GM23248 (cell line): ENCODE results near the gene NUDT6.
"Not testable (repeated sequence)": the region's sequence is repeated elsewhere in the genome, so short reads cannot be mapped to it uniquely, and the experiment has no call there.

Experiments
- EZH2 ChIP-seq: fragments of 200-600 bp; sonication (generic); IDR thresholded peaks from 2 replicates; pipeline ENCODE4 v1.6.1; 2018; ENCODE audit warnings: antibody characterized with exemption, mild to moderate bottlenecking; ENCODE audit not compliant: insufficient read depth, poor library complexity, severe bottlenecking
- EZH2phosphoT487 ChIP-seq: fragments of 200-600 bp; sonication (generic); IDR thresholded peaks from 2 replicates; pipeline ENCODE4 v1.6.1; 2018; ENCODE audit warnings: antibody characterized with exemption, moderate library complexity, mild to moderate bottlenecking, low read depth; ENCODE audit not compliant: insufficient read depth

- TF ChIP-seq EZH2, EZH2phosphoT487: not testable (repeated sequence)
Observed at GRCh38 chr4:122868235-122868634, 54.2 kb downstream of the NUDT6 start.
